GM23338 (cell line): ENCODE data around the gene SLC35D2. TPM values are rescaled to one million over a fixed set of nuclear protein-coding genes. Genes with fewer than 3 reads are reported as not detected.
A peak's percentile ranks its signal among the peaks of the same experiment; 100 is the strongest.

Source experiments
- ATAC-seq: fragments of 200-7000 bp; cut with Tn5 transposase; 3 replicates; pipeline ENCODE4 v1.9.1; 2020
- DNase-seq: peaks from one replicate; pipeline ENCODE4 v3.0.0-alpha.2; 2015; ENCODE audit warnings: low spot score
- H2AFZ ChIP-seq: fragments of 200-600 bp; sonication (generic); 2 replicates; pipeline ENCODE4 v1.8.0; 2016; ENCODE audit warnings: antibody characterized with exemption, mild to moderate bottlenecking, moderate library complexity
- H3F3A ChIP-seq: fragments of 200-600 bp; sonication (generic); replicated peaks from 2 replicates; pipeline ENCODE4 v1.8.0; 2017; ENCODE audit warnings: antibody characterized with exemption, mixed run types, low read depth
- H3K27ac ChIP-seq: fragments of 200-600 bp; sonication (generic); 2 replicates; pipeline ENCODE4 v1.6.1; 2016; ENCODE audit warnings: low read depth
- H3K27me3 ChIP-seq: fragments of 200-600 bp; sonication (generic); 2 replicates; pipeline ENCODE4 v1.8.0; 2016; ENCODE audit warnings: mild to moderate bottlenecking, mixed run types, moderate library complexity; ENCODE audit not compliant: insufficient read depth
- H3K36me3 ChIP-seq: fragments of 200-600 bp; sonication (generic); 2 replicates; pipeline ENCODE4 v1.8.0; 2016; ENCODE audit warnings: mild to moderate bottlenecking; ENCODE audit not compliant: insufficient read depth
- H3K4me1 ChIP-seq: fragments of 200-600 bp; sonication (generic); 2 replicates; pipeline ENCODE4 v1.8.0; 2016; ENCODE audit warnings: mild to moderate bottlenecking, moderate library complexity; ENCODE audit not compliant: insufficient read depth
- H3K4me2 ChIP-seq: fragments of 200-600 bp; sonication (generic); 2 replicates; pipeline ENCODE4 v1.7.1; 2017; ENCODE audit warnings: mixed run types
- H3K4me3 ChIP-seq: fragments of 200-600 bp; sonication (generic); 2 replicates; pipeline ENCODE4 v1.6.1; 2016; ENCODE audit warnings: mixed run types
- H3K79me2 ChIP-seq: fragments of 200-600 bp; sonication (generic); replicated peaks from 2 replicates; pipeline ENCODE4 v1.8.0; 2017; ENCODE audit warnings: mild to moderate bottlenecking; ENCODE audit not compliant: insufficient read depth
- H3K9me2 ChIP-seq: fragments of 200-600 bp; sonication (generic); 2 replicates; pipeline ENCODE4 v1.8.0; 2017; ENCODE audit not compliant: insufficient read depth
- H4K20me1 ChIP-seq: fragments of 200-600 bp; sonication (generic); replicated peaks from 2 replicates; pipeline ENCODE4 v1.8.0; 2017; ENCODE audit warnings: mild to moderate bottlenecking; ENCODE audit not compliant: insufficient read depth
- H3K27ac Mint-ChIP-seq: 2 replicates; pipeline ENCODE4 v1.8.0; 2020; ENCODE audit warnings: inconsistent platforms, mild to moderate bottlenecking, moderate library complexity, mixed read lengths
- H3K27me3 Mint-ChIP-seq: 3 replicates; pipeline ENCODE4 v1.8.0; 2022; ENCODE audit warnings: low read depth, mild to moderate bottlenecking, moderate library complexity, mixed read lengths, inconsistent platforms; ENCODE audit not compliant: insufficient read depth, poor library complexity
- H3K36me3 Mint-ChIP-seq: 3 replicates; pipeline ENCODE4 v1.8.0; 2021; ENCODE audit warnings: low read depth, mild to moderate bottlenecking, inconsistent platforms, moderate library complexity, mixed read lengths
- H3K4me1 Mint-ChIP-seq: 3 replicates; pipeline ENCODE4 v1.8.0; 2020; ENCODE audit warnings: mild to moderate bottlenecking, inconsistent platforms, mixed read lengths
- H3K4me3 Mint-ChIP-seq: 3 replicates; pipeline ENCODE4 v1.8.0; 2021; ENCODE audit warnings: moderate library complexity, mild to moderate bottlenecking, inconsistent platforms, mixed read lengths
- H3K9me3 Mint-ChIP-seq: 3 replicates; pipeline ENCODE4 v1.8.0; 2020; ENCODE audit warnings: moderate library complexity, mild to moderate bottlenecking, inconsistent platforms, mixed read lengths
- CREB1 ChIP-seq: fragments of 250-450 bp; sonication (Bioruptor Pico); IDR thresholded peaks from 2 replicates; pipeline ENCODE4 v1.5.0; 2020; ENCODE audit warnings: low read depth, mild to moderate bottlenecking, moderate library complexity
- ETS1 ChIP-seq: IDR thresholded peaks from 2 replicates; pipeline ENCODE4 v1.6.1; 2016; ENCODE audit warnings: antibody characterized with exemption
- EZH2 ChIP-seq: fragments of 200-600 bp; sonication (generic); IDR thresholded peaks from one replicate; pipeline ENCODE4 v1.8.0; 2017; ENCODE audit warnings: antibody characterized with exemption, mild to moderate bottlenecking, low read depth; ENCODE audit not compliant: unreplicated experiment
- JUNB ChIP-seq: IDR thresholded peaks from one replicate; pipeline ENCODE4 v1.6.1; 2016; ENCODE audit warnings: antibody characterized with exemption; ENCODE audit not compliant: unreplicated experiment
- POLR2AphosphoS5 ChIP-seq: IDR thresholded peaks from 2 replicates; pipeline ENCODE4 v1.6.1; 2016; ENCODE audit warnings: antibody characterized with exemption, low read depth
- REST ChIP-seq: IDR thresholded peaks from one replicate; pipeline ENCODE4 v1.6.1; 2018; ENCODE audit warnings: antibody characterized with exemption; ENCODE audit not compliant: unreplicated experiment
- STAT1 ChIP-seq: IDR thresholded peaks from one replicate; pipeline ENCODE4 v1.6.1; 2016; ENCODE audit warnings: antibody characterized with exemption; ENCODE audit not compliant: unreplicated experiment
- ZNF114 ChIP-seq: fragments of 250-450 bp; sonication (Bioruptor Pico); IDR thresholded peaks from 2 replicates; pipeline ENCODE4 v1.5.0; 2020; ENCODE audit warnings: mild to moderate bottlenecking, moderate library complexity
- ZNF331 ChIP-seq: fragments of 250-450 bp; sonication (Bioruptor Pico); IDR thresholded peaks from 2 replicates; pipeline ENCODE4 v1.5.0; 2020; ENCODE audit warnings: low read depth, mild to moderate bottlenecking, moderate library complexity
- polyA plus RNA-seq: library from polyadenylated mRNA; unstranded; fragments of >200 nt; fragmentation: Nextera tagmentation; extraction: Ambion mirVana; gene quantifications from 2 replicates; pipeline ENCODE4 v1.2.1, GENCODE V29; 2016
- total RNA-seq: library from RNA; depleted of rRNA; stranded (reverse); fragments of >200 nt; shearing (Covaris generic); gene quantifications from 2 replicates; pipeline ENCODE4 v1.2.3, GENCODE V29; 2014
- TF ChIP-seq, protein P1 (sequence below): fragments of 250-450 bp; sonication (Bioruptor Pico); IDR thresholded peaks from 2 replicates; pipeline ENCODE4 v1.5.0; 2020; ENCODE audit warnings: mild to moderate bottlenecking, moderate library complexity
- TF ChIP-seq, protein P2 (sequence below), 2 experiments: fragments of 200-600 bp in 1 of 2; sonication (generic) in 1 of 2; conservative IDR thresholded peaks; 2 replicates each; pipeline versions ENCODE4 v1.5.1 to v1.6.1; 2016 to 2017; ENCODE audit warnings: antibody characterized with exemption in 2 of 2, low read depth in 2 of 2, mild to moderate bottlenecking in 2 of 2, moderate library complexity in 1 of 2

The SLC35D2 gene
- total and polyA plus RNA-seq, 2 experiments from 2014 or later: 8.2 to 14.4 TPM

GRCh38 chr9:96399325-96399633 lies 15.8 kb upstream of the SLC35D2 start:
- Histone ChIP-seq H3K4me3 (peak overlapping the region; percentile 25; the same call in 1 of the 2 replicates), H3K27ac (peak overlapping the region; percentile 96), H3K9me2 (no peaks in the 10 kb centered on the region), H3K79me2 (peaks cover 68% of the 10 kb centered on the region), H3K27me3 (no peaks in the 10 kb centered on the region), H3F3A (peaks cover 14% of the 10 kb centered on the region; the same call in 1 of the 2 replicates), H3K4me2 (peak overlapping the region; percentile 59), H2AFZ (no peak overlapping the region; the same call in 1 of the 2 replicates), H3K36me3 (no peaks in the 10 kb centered on the region; the same call in 1 of the 2 replicates), H3K4me1 (peaks cover 39% of the 10 kb centered on the region), H4K20me1 (peaks cover 20% of the 10 kb centered on the region)
- H3K9me3 Mint-ChIP-seq: peaks cover 18% of the 10 kb centered on the region
- peak overlapping the region; percentile 90; the same call in 1 of the 2 replicates for H3K27ac Mint-ChIP-seq
- H3K27me3 Mint-ChIP-seq: peaks cover 5% of the 10 kb centered on the region
- ATAC-seq: no peak
- DNase-seq: no peak
- no peak overlapping the region for H3K4me3 Mint-ChIP-seq
- TF ChIP-seq EZH2 (no peak), POLR2AphosphoS5 (no peak), STAT1 (no peak), CREB1 (no peak), REST (no peak), ETS1 (no peak), ZNF331 (CRISPR knock-in tag) (no peak), ZNF114 (no peak), JUNB (no peak)
- TF ChIP-seq, protein P1, sequence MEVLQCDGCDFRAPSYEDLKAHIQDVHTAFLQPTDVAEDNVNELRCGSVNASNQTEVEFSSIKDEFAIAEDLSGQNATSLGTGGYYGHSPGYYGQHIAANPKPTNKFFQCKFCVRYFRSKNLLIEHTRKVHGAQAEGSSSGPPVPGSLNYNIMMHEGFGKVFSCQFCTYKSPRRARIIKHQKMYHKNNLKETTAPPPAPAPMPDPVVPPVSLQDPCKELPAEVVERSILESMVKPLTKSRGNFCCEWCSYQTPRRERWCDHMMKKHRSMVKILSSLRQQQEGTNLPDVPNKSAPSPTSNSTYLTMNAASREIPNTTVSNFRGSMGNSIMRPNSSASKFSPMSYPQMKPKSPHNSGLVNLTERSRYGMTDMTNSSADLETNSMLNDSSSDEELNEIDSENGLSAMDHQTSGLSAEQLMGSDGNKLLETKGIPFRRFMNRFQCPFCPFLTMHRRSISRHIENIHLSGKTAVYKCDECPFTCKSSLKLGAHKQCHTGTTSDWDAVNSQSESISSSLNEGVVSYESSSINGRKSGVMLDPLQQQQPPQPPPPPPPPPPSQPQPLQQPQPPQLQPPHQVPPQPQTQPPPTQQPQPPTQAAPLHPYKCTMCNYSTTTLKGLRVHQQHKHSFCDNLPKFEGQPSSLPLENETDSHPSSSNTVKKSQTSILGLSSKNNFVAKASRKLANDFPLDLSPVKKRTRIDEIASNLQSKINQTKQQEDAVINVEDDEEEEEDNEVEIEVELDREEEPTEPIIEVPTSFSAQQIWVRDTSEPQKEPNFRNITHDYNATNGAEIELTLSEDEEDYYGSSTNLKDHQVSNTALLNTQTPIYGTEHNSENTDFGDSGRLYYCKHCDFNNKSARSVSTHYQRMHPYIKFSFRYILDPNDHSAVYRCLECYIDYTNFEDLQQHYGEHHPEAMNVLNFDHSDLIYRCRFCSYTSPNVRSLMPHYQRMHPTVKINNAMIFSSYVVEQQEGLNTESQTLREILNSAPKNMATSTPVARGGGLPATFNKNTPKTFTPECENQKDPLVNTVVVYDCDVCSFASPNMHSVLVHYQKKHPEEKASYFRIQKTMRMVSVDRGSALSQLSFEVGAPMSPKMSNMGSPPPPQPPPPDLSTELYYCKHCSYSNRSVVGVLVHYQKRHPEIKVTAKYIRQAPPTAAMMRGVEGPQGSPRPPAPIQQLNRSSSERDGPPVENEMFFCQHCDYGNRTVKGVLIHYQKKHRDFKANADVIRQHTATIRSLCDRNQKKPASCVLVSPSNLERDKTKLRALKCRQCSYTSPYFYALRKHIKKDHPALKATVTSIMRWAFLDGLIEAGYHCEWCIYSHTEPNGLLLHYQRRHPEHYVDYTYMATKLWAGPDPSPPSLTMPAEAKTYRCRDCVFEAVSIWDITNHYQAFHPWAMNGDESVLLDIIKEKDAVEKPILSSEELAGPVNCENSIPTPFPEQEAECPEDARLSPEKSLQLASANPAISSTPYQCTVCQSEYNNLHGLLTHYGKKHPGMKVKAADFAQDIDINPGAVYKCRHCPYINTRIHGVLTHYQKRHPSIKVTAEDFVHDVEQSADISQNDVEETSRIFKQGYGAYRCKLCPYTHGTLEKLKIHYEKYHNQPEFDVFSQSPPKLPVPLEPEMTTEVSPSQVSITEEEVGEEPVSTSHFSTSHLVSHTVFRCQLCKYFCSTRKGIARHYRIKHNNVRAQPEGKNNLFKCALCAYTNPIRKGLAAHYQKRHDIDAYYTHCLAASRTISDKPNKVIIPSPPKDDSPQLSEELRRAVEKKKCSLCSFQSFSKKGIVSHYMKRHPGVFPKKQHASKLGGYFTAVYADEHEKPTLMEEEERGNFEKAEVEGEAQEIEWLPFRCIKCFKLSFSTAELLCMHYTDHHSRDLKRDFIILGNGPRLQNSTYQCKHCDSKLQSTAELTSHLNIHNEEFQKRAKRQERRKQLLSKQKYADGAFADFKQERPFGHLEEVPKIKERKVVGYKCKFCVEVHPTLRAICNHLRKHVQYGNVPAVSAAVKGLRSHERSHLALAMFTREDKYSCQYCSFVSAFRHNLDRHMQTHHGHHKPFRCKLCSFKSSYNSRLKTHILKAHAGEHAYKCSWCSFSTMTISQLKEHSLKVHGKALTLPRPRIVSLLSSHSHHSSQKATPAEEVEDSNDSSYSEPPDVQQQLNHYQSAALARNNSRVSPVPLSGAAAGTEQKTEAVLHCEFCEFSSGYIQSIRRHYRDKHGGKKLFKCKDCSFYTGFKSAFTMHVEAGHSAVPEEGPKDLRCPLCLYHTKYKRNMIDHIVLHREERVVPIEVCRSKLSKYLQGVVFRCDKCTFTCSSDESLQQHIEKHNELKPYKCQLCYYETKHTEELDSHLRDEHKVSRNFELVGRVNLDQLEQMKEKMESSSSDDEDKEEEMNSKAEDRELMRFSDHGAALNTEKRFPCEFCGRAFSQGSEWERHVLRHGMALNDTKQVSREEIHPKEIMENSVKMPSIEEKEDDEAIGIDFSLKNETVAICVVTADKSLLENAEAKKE (CRISPR knock-in tag): no peak
- TF ChIP-seq, protein P2, sequence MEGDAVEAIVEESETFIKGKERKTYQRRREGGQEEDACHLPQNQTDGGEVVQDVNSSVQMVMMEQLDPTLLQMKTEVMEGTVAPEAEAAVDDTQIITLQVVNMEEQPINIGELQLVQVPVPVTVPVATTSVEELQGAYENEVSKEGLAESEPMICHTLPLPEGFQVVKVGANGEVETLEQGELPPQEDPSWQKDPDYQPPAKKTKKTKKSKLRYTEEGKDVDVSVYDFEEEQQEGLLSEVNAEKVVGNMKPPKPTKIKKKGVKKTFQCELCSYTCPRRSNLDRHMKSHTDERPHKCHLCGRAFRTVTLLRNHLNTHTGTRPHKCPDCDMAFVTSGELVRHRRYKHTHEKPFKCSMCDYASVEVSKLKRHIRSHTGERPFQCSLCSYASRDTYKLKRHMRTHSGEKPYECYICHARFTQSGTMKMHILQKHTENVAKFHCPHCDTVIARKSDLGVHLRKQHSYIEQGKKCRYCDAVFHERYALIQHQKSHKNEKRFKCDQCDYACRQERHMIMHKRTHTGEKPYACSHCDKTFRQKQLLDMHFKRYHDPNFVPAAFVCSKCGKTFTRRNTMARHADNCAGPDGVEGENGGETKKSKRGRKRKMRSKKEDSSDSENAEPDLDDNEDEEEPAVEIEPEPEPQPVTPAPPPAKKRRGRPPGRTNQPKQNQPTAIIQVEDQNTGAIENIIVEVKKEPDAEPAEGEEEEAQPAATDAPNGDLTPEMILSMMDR (conservative IDR thresholded peaks at IDR 0.05; ENCODE audit: low read depth in 2 of 2): no peak
- peaks cover 30% of the 10 kb centered on the region for H3K36me3 Mint-ChIP-seq
- H3K4me1 Mint-ChIP-seq: peaks cover 31% of the 10 kb centered on the region
